Fibroblast of the conjunctiva (primary cell): ENCODE measurements around the gene LIN7B.

ENCODE experiments used
- DNase-seq: peaks from one replicate; pipeline ENCODE4 v3.0.0-alpha.2; 2010; ENCODE audit warnings: low read depth

Gene LIN7B

GRCh38 chr19:49145573-49146407 is 31.6 kb downstream of the LIN7B start:
- DNase-seq = peak; percentile 49

- DNase-seq = peak; percentile 24
Observed at GRCh38 chr19:49146408-49146770, 32.2 kb downstream of the LIN7B start.

GRCh38 chr19:49148044-49148682 is 34.0 kb downstream of the LIN7B start:
- no peak for DNase-seq

- DNase-seq = peak; percentile 79
Observed at GRCh38 chr19:49148784-49149651, 34.8 kb downstream of the LIN7B start.

GRCh38 chr19:49149652-49150105 is 35.5 kb downstream of the LIN7B start:
- peak; percentile 65 for DNase-seq

- peak; percentile 49 for DNase-seq
Observed at GRCh38 chr19:49150106-49150943, 36.2 kb downstream of the LIN7B start.

GRCh38 chr19:49150944-49151243 is 36.7 kb downstream of the LIN7B start:
- DNase-seq = no peak

- DNase-seq = no peak
Observed at GRCh38 chr19:49151267-49152118, 37.3 kb downstream of the LIN7B start.

- no peak for DNase-seq
Observed at GRCh38 chr19:49152119-49152550, 38.0 kb downstream of the LIN7B start.

- no peak for DNase-seq
Observed at GRCh38 chr19:49153167-49153809, 39.1 kb downstream of the LIN7B start.

- no peak for DNase-seq
Observed at GRCh38 chr19:49154279-49154678, 40.1 kb downstream of the LIN7B start.

GRCh38 chr19:49155005-49155819 is 41.0 kb downstream of the LIN7B start, which contains the start of gene HRC:
Gene HRC, minus strand, starts transcription at chr19:49155396. Its CDS starts 159 bp downstream, at chr19:49155237.
- no peak for DNase-seq

GRCh38 chr19:49155820-49156346 is 41.7 kb downstream of the LIN7B start:
- DNase-seq = no peak

- DNase-seq = peak; percentile 47
Observed at GRCh38 chr19:49157445-49158224, 43.5 kb downstream of the LIN7B start, which contains the start of gene TRPM4. Gene TRPM4, plus strand, starts transcription at chr19:49157792. Its CDS starts 75 bp downstream, at chr19:49157867.

- no peak for DNase-seq
Observed at GRCh38 chr19:49160450-49161189, 46.5 kb downstream of the LIN7B start.

- DNase-seq = no peak
Observed at GRCh38 chr19:49161987-49162386, 47.8 kb downstream of the LIN7B start.

- no peak for DNase-seq
Observed at GRCh38 chr19:49165111-49165750, 51.1 kb downstream of the LIN7B start.
